NCI-H524 (cell line): ENCODE results near the gene IL17RA.

Experiments
- DNase-seq, 2 experiments: peaks; one replicate each; lab custom pipeline; 2025; lab: John Stamatoyannopoulos, UW

Gene IL17RA

DNA sequence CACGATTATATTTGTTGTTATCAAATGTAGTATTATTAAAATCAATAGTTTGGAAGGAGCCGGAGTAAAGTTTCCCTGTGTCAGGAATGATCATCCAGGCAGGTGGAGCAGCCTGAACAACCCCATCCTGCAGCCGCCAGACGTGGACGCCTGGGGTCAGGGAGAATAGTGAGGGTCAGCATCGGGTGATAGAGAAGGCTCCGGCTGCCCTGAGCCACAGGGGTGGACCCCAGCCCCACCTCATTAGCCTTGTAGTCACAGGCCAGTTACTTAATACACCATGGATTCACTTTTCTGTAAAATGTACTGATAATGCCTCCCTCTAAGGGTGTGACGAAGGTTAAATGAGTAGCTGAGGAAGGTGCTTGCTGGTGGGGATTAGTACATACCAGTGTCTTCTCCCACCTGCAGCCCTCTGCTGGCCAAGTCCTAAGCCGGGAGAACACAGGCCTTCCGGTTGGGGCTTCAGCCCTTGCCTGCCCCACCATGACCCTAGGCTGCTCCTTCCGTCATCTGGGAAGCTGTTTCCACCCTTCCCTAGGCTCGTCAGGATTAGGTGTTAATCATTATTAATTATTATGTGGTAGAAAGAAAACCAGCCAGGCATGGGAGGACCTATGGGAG, 21.5 kb downstream of the IL17RA start:
- no peak for DNase-seq

DNA sequence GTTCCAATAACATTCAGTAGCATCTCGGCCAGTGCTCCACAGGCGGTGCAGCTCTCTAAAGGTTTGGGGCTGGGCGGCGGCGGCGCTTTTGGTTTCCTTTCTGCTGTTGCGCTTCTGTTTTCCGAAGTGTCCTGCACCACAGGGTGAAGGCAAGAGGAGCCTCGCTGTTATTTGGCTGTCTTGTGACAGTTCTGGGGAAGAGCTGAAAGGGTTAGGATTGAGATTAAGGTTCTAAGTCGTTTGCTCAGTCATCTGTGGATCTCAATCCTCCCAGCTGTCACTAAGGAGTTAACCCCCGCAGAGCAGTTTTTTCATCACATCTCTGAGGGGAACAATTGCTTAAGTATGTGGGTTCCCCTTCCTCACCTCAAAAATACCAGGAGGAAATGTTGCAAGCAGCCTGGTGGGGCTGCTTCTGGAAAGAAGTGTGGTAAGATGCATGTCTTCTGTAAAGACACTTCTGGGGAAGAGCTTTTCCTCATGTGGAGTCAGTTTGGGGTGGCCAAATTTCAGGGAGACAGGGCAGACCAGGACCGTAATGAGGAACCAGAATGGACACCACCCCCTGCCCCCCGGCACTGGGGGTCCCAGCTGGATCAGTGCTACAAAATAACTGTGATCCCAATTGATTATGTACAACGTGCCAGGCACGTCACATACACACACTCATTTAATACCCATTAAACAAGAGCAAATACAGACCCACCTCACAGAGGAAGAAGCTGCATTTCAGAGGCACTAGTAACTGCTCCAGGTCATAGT, 22.2 kb downstream of the IL17RA start:
- no peak for DNase-seq

DNA sequence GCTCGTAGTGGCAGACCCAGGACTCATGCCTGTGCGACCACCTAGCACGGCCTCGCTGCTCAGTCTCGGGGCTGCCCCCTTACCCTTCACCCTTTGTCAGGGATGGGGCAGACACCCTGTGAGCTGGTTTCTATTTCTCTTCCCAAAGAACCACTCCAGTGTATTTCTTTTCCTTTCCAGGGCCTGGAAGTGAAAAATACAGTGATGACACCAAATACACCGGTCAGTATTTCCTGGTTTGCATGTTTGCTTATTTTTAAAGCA, 22.7 kb downstream of the IL17RA start:
- no peak for DNase-seq

DNA sequence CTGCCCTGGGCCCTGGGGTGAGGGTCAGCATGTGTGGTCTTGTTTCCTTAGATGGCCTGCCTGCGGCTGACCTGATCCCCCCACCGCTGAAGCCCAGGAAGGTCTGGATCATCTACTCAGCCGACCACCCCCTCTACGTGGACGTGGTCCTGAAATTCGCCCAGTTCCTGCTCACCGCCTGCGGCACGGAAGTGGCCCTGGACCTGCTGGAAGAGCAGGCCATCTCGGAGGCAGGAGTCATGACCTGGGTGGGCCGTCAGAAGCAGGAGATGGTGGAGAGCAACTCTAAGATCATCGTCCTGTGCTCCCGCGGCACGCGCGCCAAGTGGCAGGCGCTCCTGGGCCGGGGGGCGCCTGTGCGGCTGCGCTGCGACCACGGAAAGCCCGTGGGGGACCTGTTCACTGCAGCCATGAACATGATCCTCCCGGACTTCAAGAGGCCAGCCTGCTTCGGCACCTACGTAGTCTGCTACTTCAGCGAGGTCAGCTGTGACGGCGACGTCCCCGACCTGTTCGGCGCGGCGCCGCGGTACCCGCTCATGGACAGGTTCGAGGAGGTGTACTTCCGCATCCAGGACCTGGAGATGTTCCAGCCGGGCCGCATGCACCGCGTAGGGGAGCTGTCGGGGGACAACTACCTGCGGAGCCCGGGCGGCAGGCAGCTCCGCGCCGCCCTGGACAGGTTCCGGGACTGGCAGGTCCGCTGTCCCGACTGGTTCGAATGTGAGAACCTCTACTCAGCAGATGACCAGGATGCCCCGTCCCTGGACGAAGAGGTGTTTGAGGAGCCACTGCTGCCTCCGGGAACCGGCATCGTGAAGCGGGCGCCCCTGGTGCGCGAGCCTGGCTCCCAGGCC, 23.7 kb downstream of the IL17RA start:
- DNase-seq: no peak

DNA sequence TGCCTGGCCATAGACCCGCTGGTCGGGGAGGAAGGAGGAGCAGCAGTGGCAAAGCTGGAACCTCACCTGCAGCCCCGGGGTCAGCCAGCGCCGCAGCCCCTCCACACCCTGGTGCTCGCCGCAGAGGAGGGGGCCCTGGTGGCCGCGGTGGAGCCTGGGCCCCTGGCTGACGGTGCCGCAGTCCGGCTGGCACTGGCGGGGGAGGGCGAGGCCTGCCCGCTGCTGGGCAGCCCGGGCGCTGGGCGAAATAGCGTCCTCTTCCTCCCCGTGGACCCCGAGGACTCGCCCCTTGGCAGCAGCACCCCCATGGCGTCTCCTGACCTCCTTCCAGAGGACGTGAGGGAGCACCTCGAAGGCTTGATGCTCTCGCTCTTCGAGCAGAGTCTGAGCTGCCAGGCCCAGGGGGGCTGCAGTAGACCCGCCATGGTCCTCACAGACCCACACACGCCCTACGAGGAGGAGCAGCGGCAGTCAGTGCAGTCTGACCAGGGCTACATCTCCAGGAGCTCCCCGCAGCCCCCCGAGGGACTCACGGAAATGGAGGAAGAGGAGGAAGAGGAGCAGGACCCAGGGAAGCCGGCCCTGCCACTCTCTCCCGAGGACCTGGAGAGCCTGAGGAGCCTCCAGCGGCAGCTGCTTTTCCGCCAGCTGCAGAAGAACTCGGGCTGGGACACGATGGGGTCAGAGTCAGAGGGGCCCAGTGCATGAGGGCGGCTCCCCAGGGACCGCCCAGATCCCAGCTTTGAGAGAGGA, 24.5 kb downstream of the IL17RA start:
- DNase-seq: no peak

DNA sequence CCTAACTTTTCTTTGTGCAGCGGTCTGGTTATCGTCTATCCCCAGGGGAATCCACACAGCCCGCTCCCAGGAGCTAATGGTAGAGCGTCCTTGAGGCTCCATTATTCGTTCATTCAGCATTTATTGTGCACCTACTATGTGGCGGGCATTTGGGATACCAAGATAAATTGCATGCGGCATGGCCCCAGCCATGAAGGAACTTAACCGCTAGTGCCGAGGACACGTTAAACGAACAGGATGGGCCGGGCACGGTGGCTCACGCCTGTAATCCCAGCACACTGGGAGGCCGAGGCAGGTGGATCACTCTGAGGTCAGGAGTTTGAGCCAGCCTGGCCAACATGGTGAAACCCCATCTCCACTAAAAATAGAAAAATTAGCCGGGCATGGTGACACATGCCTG, 25.2 kb downstream of the IL17RA start:
- no peak for DNase-seq

DNA sequence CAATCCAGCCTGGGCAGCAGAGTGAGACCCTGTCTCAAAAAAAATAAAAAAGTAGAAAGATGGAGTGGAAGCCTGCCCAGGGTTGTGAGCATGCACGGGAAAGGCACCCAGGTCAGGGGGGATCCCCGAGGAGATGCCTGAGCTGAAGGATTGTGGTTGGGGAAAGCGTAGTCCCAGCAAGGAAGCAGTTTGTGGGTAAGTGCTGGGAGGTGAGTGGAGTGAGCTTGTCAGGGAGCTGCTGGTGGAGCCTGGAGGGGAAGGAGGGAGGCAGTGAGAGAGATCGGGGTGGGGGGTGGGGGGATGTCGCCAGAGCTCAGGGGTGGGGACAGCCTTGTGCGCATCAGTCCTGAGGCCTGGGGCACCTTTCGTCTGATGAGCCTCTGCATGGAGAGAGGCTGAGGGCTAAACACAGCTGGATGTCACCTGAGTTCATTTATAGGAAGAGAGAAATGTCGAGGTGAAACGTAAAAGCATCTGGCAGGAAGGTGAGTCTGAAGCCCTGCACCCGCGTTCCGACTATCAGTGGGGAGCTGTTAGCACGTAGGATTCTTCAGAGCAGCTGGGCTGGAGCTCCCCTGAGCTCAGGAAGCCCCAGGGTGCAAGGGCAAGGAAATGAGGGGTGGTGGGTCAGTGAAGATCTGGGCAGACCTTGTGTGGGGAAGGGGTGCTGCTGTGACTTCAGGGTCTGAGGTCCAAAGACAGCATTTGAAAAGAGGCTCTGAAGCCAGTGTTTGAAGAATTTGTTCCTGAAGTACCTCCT, 26.2 kb downstream of the IL17RA start:
- no peak for DNase-seq

DNA sequence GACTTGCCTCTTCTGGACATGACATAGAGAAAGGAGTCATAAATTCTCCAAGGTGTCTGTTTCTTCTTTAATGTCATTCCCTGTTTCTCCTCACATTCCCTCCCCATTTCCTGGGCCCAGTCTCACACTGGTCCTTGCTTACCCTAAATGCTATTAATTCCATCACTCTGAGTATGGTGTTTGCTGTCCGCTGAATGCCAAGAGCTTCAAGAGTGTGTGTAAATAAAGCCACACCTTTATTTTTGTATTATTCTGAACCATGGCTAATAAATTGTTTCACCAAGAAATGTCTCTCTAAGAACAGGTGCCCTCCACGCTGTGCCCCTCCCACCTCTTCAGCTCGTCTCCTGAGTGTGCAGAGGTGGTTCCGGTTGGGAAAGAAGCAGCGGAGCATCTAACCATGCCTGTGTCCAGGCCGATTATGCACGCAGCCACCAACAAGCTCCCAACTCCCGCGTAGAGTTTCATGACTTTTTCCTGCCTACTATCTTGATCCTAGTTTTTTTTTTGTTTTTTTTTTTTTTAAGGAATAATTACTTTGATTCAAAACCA, 27.8 kb downstream of the IL17RA start:
- DNase-seq: no peak

DNA sequence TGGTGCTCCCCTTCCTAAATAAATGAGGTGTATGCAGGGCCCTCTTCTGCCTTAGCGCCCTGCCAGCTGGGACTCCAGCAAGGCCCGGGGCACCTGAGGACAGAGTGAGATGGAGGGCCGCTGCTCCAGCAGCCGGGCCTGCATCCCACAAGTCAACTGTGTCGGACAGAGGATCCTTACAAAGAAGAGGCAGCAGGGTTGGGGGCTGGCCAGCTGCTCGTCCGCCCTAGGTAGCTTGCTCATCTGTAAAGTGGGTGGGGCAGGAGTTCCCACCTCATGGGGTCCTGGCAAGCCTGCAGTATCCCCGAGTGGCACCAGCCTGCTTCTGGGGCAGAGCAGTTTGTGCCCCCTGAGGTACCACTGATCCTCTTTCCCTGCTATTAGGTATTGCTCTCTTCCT, 28.8 kb downstream of the IL17RA start:
- DNase-seq: no peak

DNA sequence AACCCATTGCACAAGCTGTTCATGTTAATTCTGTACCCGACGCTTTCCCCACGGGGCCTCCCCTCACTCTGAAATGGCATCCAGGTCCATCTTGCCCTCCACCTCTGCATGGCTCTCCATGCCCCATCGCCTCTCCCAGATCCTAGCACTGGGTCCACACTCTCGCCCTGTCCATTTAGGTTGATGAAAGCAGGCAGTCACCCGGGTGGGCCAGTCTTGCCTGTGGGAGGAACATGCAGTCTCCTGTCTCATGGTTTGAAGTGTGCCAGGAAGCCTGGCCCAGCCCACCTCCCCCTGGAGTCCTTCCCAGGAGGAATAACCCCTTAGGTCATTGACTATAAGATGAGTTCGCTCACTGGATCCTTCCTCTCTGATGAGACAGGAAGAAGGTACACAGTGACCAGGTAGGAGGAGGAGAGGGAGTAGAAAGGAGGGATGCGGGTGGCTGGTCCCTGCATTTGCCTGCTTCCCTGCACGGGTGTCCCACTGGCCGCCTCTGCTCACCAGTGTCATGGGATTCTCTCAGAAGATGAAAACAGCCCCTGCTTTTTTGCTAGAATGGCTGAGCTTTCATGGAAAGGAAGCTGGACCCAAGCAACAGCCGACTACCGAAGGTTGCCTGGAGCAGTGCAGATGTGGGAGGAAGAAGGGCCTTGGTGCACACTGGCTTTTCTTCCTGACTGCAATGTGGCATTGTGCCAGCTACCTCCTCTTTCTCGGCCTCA, 29.5 kb downstream of the IL17RA start:
- no peak for DNase-seq

DNA sequence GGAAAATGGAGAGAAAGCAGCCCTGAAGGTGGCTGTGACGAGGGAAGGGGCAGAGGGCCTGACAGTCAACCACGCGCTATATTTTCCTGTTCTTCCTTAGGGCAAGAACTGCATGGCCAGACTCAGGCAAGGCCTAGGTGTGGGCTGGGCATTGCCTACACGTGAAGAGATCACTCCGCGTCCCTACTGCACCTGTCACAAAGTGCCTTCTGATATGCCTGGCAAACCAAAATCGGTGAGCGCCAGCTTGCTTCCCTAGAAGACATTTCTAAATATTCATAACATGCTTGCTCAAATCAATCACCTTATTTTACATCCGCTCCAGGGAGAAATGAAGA, 30.1 kb downstream of the IL17RA start:
- no peak for DNase-seq

DNA sequence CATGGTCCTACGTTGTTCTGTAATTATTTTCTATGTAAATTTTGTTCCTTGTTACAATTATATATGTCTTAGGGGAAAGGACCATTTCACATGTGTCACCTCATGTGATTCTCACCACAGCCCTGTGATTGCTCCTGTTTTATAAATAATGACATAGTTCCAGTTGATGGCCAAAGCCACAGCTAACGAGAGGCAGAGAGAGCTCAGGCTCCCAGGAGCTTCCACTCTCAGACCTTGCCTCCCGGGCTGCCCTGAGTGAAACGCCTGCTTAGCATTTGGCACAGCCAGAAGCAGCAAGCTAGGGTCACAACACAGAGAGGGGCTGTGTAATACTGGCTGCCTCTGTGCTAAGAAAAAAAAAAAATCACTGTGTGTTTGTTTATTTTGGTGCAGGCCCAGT, 30.4 kb downstream of the IL17RA start:
- DNase-seq: no peak

DNA sequence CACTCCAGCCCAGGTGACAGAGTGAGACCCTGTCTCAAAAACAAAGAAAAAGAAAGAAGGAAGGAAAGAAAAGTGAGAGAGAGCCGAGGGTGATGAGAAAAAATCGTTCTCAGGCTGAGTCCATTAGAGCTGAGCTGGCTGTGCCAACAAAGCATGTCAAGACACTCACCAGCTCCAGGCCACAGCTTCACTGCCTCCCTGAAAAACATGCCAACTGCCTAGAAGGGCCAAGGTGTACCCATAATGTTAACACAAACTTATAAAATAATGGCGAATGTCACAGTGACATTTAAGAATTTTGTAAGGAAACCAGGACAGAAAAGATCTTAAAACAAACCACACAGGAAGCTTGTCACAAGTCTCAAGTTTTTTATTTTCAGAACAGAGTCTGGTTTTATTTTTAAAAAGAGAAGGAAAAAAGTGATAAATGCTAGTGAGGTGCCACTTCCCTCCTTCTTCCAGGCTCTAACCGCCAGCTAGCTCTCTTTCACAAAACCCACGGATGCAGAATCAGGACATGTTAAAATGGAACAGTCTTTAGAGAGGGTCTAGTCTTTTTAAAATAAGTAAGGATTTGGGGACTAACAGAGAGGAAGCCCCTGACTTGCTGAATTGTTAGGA, 31.3 kb downstream of the IL17RA start:
- DNase-seq: no peak

DNA sequence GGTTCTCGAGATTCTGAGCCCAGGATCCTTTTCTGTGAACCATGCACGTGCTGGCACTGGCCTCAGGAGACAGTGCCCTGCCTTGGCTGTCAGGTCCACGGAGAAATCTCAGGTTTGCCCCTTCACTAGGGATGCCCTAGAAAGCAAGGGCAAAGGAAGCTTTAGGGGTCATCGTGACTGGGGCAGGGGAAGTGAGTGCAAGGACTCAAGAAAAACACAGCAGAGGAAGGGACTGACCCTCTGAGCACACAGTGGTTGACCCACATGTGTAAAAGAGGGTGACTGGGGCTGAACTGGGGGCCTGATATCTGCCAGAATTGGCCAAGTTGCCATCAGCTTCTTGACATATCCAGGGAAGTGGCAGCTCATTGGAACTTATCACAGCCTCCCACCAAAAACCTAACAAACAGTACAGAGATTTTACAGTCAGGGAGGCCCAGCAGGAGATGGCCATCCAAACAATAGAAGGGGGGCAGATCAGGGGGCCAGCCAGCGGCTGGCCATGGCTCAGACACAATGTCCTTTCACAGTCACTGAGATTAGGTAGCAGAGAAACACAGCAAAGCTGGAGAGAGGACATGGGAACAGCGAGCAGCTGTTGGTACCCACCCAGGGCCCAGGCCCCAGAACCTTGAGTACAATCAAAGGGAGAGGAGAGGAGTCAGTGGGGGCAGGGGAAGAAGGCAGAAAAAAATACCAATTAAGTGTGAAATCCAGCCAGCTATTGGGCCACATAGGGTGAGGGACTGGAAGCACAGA, 32.0 kb downstream of the IL17RA start:
- no peak for DNase-seq

DNA sequence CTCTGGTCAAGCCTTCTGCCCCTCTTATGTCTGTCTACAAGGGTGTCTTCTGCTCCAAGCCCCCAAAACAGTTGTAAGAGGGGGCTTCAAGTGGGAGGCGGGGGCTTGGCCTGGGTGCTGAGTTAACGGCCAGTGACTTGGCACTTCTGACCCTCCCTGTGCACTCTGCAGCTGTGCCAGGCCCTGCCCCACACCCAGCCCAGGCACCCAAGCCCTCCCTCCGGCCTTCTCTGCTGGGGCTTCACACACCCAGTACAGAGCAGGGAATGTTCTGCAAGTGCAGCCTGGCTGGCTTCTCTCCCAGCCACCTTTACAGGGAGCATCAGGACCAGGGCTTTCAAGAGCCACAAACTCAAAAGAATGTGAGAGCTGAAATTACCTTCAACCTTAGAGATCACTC, 32.6 kb downstream of the IL17RA start:
- no peak for DNase-seq

DNA sequence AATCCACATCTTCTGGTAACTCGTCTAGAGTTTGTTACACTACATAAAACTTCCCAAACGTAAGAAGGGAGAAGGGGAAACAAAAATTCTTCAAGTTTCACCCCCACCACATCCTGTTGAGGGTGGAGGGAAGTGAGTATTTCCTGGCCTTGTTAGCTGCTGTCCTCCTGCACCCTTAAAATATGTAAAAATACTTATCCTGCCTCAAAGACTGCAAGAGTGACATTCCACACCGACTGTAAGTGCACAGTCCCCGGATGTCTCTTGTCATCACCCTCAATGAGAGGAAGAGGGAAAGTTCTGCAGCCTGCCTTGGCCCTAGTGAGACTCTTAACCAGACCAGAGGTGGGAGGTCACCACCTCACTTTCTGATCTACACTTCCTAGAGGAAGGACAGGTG, 33.1 kb downstream of the IL17RA start:
- no peak for DNase-seq

DNA sequence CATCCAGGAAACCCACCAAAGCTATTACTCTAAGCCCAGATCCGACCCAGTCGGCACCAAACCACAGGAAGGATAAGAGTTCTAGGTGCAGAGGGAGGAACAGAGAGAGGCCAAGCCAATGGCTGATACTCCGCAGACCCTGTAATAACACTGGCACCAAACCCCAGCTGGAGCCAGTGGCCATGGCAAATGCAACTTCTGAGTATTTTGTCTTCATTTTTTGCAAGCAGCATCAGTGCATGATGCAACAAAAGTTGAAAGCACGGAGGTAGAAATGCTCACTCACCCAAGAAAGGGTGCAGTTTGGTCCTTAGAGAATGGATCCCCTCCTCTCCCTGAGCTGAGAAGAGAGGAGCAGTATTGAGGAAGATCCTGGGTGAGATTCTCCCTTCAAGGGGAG, 33.5 kb downstream of the IL17RA start:
- no peak for DNase-seq

DNA sequence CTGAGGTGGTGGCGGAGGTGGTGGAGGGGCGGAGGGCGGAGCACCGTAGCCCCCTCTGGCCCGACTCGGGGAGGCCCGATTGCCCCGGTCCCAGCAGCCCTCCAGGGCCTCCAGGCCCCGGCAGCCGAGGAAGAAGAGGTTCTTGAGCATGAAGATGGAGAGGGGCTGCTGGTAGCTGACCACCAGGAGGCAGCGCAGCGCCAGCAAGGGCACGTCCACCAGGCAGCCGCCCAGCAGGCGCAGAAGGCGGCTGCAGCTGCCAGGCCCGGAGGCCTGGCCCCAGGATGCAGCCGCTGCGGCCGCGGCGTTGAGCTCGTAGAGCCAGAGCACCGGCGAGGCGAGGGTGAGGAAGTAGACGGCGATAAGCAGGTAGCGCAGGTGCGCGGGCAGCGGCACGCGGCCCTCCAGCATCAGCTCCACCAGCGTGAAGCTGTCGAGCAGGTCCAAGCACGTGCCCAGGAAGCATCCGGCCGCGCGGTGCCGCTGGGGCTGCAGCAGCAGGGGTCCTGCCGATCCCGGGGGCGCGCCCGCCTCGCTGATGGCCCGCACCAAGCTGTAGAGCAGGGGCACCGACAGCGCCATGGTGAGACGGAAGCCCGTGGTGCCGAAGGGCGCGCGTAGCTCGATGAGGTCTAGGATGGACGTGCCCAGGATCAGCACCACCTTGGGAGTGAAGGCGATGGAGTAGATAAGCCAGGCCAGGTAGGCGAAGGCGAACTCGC, 34.8 kb downstream of the IL17RA start:
- DNase-seq: no peak

DNA sequence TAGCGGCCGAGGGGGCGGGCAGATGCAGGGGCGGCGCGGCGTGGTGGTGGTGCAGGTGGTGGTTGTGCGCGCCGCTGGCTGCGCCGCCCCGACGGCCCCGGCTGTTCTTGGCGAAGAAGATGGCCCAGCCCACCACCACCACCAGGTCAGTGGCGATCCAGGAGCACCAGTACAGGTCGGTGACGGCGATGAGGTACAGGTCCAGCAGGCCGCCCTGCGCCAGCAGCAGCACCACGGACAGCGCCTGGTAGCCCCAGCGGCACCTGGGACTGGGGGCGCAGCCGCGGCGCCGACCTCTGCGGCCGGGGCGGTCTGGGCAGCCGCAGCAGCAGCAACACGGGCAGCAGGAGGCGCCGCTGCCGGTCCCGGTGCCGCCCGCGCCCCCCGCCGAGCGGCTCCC, 35.5 kb downstream of the IL17RA start:
- no peak for DNase-seq
